GM12878 (cell line): ENCODE results near the gene LEFTY1.

Experiments
- ASH2L ChIP-seq: fragments of 300-600, 200-600 bp; sonication (generic); IDR thresholded peaks from 2 replicates; pipeline ENCODE4 v1.6.1; 2017; ENCODE audit warnings: low read depth, mild to moderate bottlenecking, borderline replicate concordance
- HDAC2 ChIP-seq: fragments of 200-600 bp; sonication (generic); IDR thresholded peaks from 2 replicates; pipeline ENCODE4 v1.6.1; 2017
- POLR2A ChIP-seq: IDR thresholded peaks from 2 replicates; pipeline ENCODE4 v1.6.1; 2011; ENCODE audit warnings: low read depth, mild to moderate bottlenecking, low read length
- POLR2AphosphoS5 ChIP-seq: IDR thresholded peaks from 2 replicates; pipeline ENCODE4 v1.6.1; 2011; ENCODE audit warnings: mild to moderate bottlenecking, low read length, inconsistent platforms
- REST ChIP-seq: IDR thresholded peaks from 2 replicates; pipeline ENCODE4 v1.6.1; 2012; ENCODE audit warnings: mild to moderate bottlenecking, low read depth, low read length
- TBL1XR1 ChIP-seq: IDR thresholded peaks from 2 replicates; pipeline ENCODE4 v1.6.1; 2012; ENCODE audit warnings: low read depth, low read length, improper control_type of control experiment
- WRNIP1 ChIP-seq: IDR thresholded peaks from 2 replicates; pipeline ENCODE4 v1.6.1; 2011; ENCODE audit warnings: low read depth, low read length, improper control_type of control experiment, borderline replicate concordance

- TF ChIP-seq WRNIP1 (no peak), POLR2A (no peak), TBL1XR1 (no peak), POLR2AphosphoS5 (no peak), HDAC2 (no peak), REST (no peak), ASH2L (no peak)
Observed at GRCh38 chr1:225863167-225863566, 25.8 kb downstream of the LEFTY1 start.
